Fibroblast of lung (primary cell): Measurements from ENCODE around the gene HAAO. TPM values are rescaled to one million over a fixed set of nuclear protein-coding genes. Genes with fewer than 3 reads are reported as not detected.

Source experiments
- DNase-seq, 2 donors: peaks; one replicate each; pipeline versions ENCODE4 v3.0.0 to v3.0.0-alpha.2; 2010; ENCODE audit warnings: low read depth in 2 of 2
- H2AFZ ChIP-seq: 2 replicates; pipeline ENCODE4 v1.5.1; 2012; ENCODE audit warnings: low read length, control low read depth, inconsistent platforms
- H3K27ac ChIP-seq: 2 replicates; pipeline ENCODE4 v1.5.1; 2011; ENCODE audit warnings: low read length, control low read depth; ENCODE audit not compliant: insufficient read depth
- H3K27me3 ChIP-seq: 2 replicates; pipeline ENCODE4 v1.5.1; 2011; ENCODE audit warnings: mild to moderate bottlenecking, low read length; ENCODE audit not compliant: control insufficient read depth, insufficient read depth
- H3K36me3 ChIP-seq: 2 replicates; pipeline ENCODE4 v1.5.1; 2011; ENCODE audit warnings: low read length; ENCODE audit not compliant: control insufficient read depth, insufficient read depth
- H3K4me1 ChIP-seq: 2 replicates; pipeline ENCODE4 v1.5.1; 2011; ENCODE audit warnings: low read length; ENCODE audit not compliant: control insufficient read depth, insufficient read depth; ENCODE audit errors: extremely low read depth
- H3K4me2 ChIP-seq: 2 replicates; pipeline ENCODE4 v1.5.1; 2011; ENCODE audit warnings: low read length, control low read depth; ENCODE audit not compliant: insufficient read depth; ENCODE audit errors: extremely low read depth
- H3K4me3 ChIP-seq, 4 experiments: fragments of 200-600 bp in 1 of 4; sonication (generic) in 1 of 4; replicated peaks in 1 of 4; 2 replicates each; pipeline ENCODE4 v1.5.1; 2011 to 2016; ENCODE audit warnings: low read length in 4 of 4, low read depth in 3 of 4, mild to moderate bottlenecking in 3 of 4, control low read depth in 2 of 4, inconsistent platforms in 1 of 4, mixed read lengths in 1 of 4; ENCODE audit not compliant: insufficient read depth in 1 of 4; ENCODE audit errors: control extremely low read depth in 1 of 4
- H3K79me2 ChIP-seq: 2 replicates; pipeline ENCODE4 v1.5.1; 2012; ENCODE audit warnings: mild to moderate bottlenecking, low read length, inconsistent platforms; ENCODE audit not compliant: control insufficient read depth, insufficient read depth
- H3K9ac ChIP-seq: 2 replicates; pipeline ENCODE4 v1.5.1; 2011; ENCODE audit warnings: mild to moderate bottlenecking, low read length, control low read depth; ENCODE audit not compliant: insufficient read depth
- H3K9me3 ChIP-seq: 2 replicates; pipeline ENCODE4 v1.5.1; 2012; ENCODE audit warnings: low read depth, low read length; ENCODE audit not compliant: control insufficient read depth, insufficient read depth
- H4K20me1 ChIP-seq: 2 replicates; pipeline ENCODE4 v1.5.1; 2011; ENCODE audit warnings: low read length; ENCODE audit not compliant: control insufficient read depth, insufficient read depth; ENCODE audit errors: extremely low read depth
- EZH2 ChIP-seq: IDR thresholded peaks from 2 replicates; pipeline ENCODE4 v1.5.1; 2012; ENCODE audit warnings: low read length, control low read depth, mild to moderate bottlenecking; ENCODE audit errors: missing control alignments
- polyA plus RNA-seq, 2 donors: library from polyadenylated mRNA; depleted of rRNA in 1 of 2; stranded (reverse) in 1 of 2; unstranded in 1 of 2; fragments of >200 nt; gene quantifications; 2 replicates each; pipeline ENCODE4 v1.2.1, GENCODE V29; 2011 to 2012; ENCODE audit warnings: missing spikeins in 1 of 2
- total RNA-seq: library from RNA; depleted of rRNA; stranded (reverse); fragments of >200 nt; gene quantifications from 2 replicates; pipeline ENCODE4 v1.2.1, GENCODE V29; 2014
- TF ChIP-seq, protein P1 (sequence below), 2 donors: IDR thresholded peaks in 1 of 2; conservative IDR thresholded peaks in 1 of 2; 1 replicate in 1 of 2; 2 replicates in 1 of 2; pipeline ENCODE4 v1.5.1; 2011 to 2012; ENCODE audit warnings: low read length in 2 of 2, control low read depth in 1 of 2, inconsistent platforms in 1 of 2, low read depth in 1 of 2, mild to moderate bottlenecking in 1 of 2

Gene HAAO
- total and polyA plus RNA-seq, 2 donors (not counting 1 experiment from before 2014, with no cell fraction given), result 0.58 to 4.1 TPM

- DNase-seq, result no peak
- H3K9ac ChIP-seq, result no peak overlapping the region
- H3K27me3 ChIP-seq, result no peaks in the 10 kb centered on the region
- no peaks in the 10 kb centered on the region for H3K79me2 ChIP-seq
- no peaks in the 10 kb centered on the region for H3K9me3 ChIP-seq
- TF ChIP-seq, protein P1, sequence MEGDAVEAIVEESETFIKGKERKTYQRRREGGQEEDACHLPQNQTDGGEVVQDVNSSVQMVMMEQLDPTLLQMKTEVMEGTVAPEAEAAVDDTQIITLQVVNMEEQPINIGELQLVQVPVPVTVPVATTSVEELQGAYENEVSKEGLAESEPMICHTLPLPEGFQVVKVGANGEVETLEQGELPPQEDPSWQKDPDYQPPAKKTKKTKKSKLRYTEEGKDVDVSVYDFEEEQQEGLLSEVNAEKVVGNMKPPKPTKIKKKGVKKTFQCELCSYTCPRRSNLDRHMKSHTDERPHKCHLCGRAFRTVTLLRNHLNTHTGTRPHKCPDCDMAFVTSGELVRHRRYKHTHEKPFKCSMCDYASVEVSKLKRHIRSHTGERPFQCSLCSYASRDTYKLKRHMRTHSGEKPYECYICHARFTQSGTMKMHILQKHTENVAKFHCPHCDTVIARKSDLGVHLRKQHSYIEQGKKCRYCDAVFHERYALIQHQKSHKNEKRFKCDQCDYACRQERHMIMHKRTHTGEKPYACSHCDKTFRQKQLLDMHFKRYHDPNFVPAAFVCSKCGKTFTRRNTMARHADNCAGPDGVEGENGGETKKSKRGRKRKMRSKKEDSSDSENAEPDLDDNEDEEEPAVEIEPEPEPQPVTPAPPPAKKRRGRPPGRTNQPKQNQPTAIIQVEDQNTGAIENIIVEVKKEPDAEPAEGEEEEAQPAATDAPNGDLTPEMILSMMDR (conservative IDR thresholded peaks at IDR 0.05 in 1 of 2, IDR thresholded peaks at IDR 0.05 in 1 of 2; ENCODE audit: low read depth in 1 of 2, low read length in 2 of 2), result no peak
- TF ChIP-seq EZH2, result no peak
- H3K27ac ChIP-seq, result no peak overlapping the region
- no peak overlapping the region for H2AFZ ChIP-seq
- H3K4me2 ChIP-seq, result no peak overlapping the region
- H3K4me3 ChIP-seq, result no peak overlapping the region
- H3K4me1 ChIP-seq, result no peaks in the 10 kb centered on the region
- no peaks in the 10 kb centered on the region for H3K36me3 ChIP-seq
- no peaks in the 10 kb centered on the region for H4K20me1 ChIP-seq
These were observed 45.0 kb downstream of the HAAO start for GRCh38 chr2:42747422-42747821.

DNA sequence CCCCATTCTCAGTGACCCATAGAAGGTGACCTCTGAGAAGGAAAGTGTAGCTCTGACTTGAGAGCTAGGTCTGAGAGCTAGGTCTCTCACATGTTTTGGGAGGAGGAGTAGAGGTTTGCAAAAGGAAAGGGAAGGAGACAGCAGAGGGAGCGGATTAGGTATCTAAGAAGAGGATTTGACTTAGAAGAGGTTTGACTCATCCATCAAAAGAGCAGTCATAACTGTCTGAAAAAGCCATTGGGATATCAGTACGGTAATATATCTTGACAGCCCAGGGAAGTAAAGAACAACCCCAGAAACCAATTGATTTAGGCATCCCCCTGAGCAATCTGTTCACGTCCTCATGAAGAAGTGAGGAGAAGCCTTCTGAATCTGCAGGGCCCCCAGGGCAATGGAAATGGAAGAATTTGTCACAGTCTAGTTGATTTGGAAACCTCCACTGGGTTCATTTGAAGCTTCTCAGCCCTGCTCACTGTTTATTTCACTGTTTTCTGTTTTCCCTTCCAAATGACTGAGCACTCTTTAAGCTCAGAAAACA lies 47.8 kb downstream of the HAAO start:
- Histone ChIP-seq H3K4me1 (no peaks in the 10 kb centered on the region), H2AFZ (no peak overlapping the region), H4K20me1 (no peaks in the 10 kb centered on the region), H3K79me2 (no peaks in the 10 kb centered on the region), H3K4me2 (no peak overlapping the region), H3K36me3 (no peaks in the 10 kb centered on the region), H3K27me3 (no peaks in the 10 kb centered on the region), H3K4me3 (no peak overlapping the region), H3K9ac (no peak overlapping the region), H3K9me3 (no peaks in the 10 kb centered on the region), H3K27ac (no peak overlapping the region)
- no peak for DNase-seq
- TF ChIP-seq, protein P1 (conservative IDR thresholded peaks at IDR 0.05 in 1 of 2, IDR thresholded peaks at IDR 0.05 in 1 of 2; ENCODE audit: low read depth in 1 of 2, low read length in 2 of 2), result no peak
- TF ChIP-seq EZH2, result no peak

DNA sequence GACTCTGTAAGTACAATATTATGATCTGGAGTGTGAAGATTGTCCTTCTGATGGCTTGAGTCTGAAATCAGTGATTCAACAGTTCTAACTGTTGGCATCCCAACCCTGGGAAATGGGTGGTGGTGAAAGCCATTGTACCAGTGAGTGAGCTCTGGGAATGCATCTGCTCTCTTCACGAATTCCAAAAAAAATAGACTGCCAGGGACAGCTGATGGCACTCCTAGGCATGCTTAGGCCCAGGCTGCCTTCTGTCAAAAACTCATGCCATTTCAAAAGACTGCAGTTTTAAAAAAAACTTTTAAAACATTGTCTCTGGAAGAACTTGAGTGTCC lies 48.8 kb downstream of the HAAO start:
- Histone ChIP-seq H3K27me3 (no peaks in the 10 kb centered on the region), H3K79me2 (no peaks in the 10 kb centered on the region), H3K9me3 (no peaks in the 10 kb centered on the region), H3K4me1 (no peaks in the 10 kb centered on the region), H3K36me3 (no peaks in the 10 kb centered on the region), H3K27ac (no peak overlapping the region), H3K4me3 (no peak overlapping the region), H2AFZ (no peak overlapping the region), H3K4me2 (no peak overlapping the region), H3K9ac (no peak overlapping the region), H4K20me1 (no peaks in the 10 kb centered on the region)
- no peak for DNase-seq
- TF ChIP-seq, protein P1 (conservative IDR thresholded peaks at IDR 0.05 in 1 of 2, IDR thresholded peaks at IDR 0.05 in 1 of 2; ENCODE audit: low read depth in 1 of 2, low read length in 2 of 2), result no peak
- no peak for TF ChIP-seq EZH2
